Keratinocyte (primary cell): Measurements from ENCODE around the gene TBC1D3B. TPM values are rescaled to one million over a fixed set of nuclear protein-coding genes. Genes with fewer than 3 reads are reported as not detected.

Experiments used
- DNase-seq: peaks from one replicate; pipeline ENCODE4 v3.0.0-alpha.2; 2011; ENCODE audit warnings: low read depth, missing footprints, low spot score
- FAIRE-seq: peaks from 2 replicates; lab custom pipeline; 2011; peaks lifted over from hg19 to GRCh38; lab: Jason Lieb, UNC
- H2AFZ ChIP-seq: 2 replicates; pipeline ENCODE4 v1.6.0; 2012; ENCODE audit warnings: low read length, control low read depth, inconsistent platforms; ENCODE audit not compliant: control insufficient read depth
- H3K27ac ChIP-seq: 2 replicates; pipeline ENCODE4 v1.5.1; 2011; ENCODE audit warnings: low read length; ENCODE audit not compliant: control insufficient read depth, insufficient read depth
- H3K27me3 ChIP-seq: 3 replicates; pipeline ENCODE4 v1.6.0; 2011; ENCODE audit warnings: low read length; ENCODE audit not compliant: control insufficient read depth, insufficient read depth; ENCODE audit errors: extremely low read depth
- H3K36me3 ChIP-seq, 2 experiments: 2 replicates in 1 of 2; 3 replicates in 1 of 2; pipeline ENCODE4 v1.5.1; 2011; ENCODE audit warnings: low read length in 2 of 2, mild to moderate bottlenecking in 1 of 2; ENCODE audit not compliant: control insufficient read depth in 2 of 2, insufficient read depth in 2 of 2; ENCODE audit errors: extremely low read depth in 1 of 2
- H3K4me1 ChIP-seq: 3 replicates; pipeline ENCODE4 v1.5.1; 2011; ENCODE audit warnings: low read length; ENCODE audit not compliant: control insufficient read depth, insufficient read depth; ENCODE audit errors: extremely low read depth
- H3K4me2 ChIP-seq: 3 replicates; pipeline ENCODE4 v1.6.0; 2011; ENCODE audit warnings: low read depth, low read length; ENCODE audit not compliant: control insufficient read depth, insufficient read depth; ENCODE audit errors: extremely low read depth
- H3K4me3 ChIP-seq, 3 experiments: fragments of 200-600 bp in 1 of 3; sonication (generic) in 1 of 3; 2 replicates in 2 of 3; 3 replicates in 1 of 3; pipeline ENCODE4 v1.5.1; 2011 to 2016; ENCODE audit warnings: low read length in 3 of 3, mild to moderate bottlenecking in 3 of 3, control low read depth in 2 of 3, inconsistent platforms in 1 of 3, low read depth in 1 of 3, mixed read lengths in 1 of 3, mixed run types in 1 of 3, moderate library complexity in 1 of 3; ENCODE audit not compliant: control insufficient read depth in 2 of 3, insufficient read depth in 2 of 3; ENCODE audit errors: extremely low read depth in 1 of 3
- H3K79me2 ChIP-seq: 2 replicates; pipeline ENCODE4 v1.6.0; 2012; ENCODE audit warnings: low read length; ENCODE audit not compliant: control insufficient read depth, insufficient read depth
- H3K9ac ChIP-seq: 3 replicates; pipeline ENCODE4 v1.6.0; 2011; ENCODE audit warnings: low read length; ENCODE audit not compliant: control insufficient read depth, insufficient read depth; ENCODE audit errors: extremely low read depth
- H3K9me1 ChIP-seq: 3 replicates; pipeline ENCODE4 v1.6.0; 2011; ENCODE audit warnings: low read length; ENCODE audit not compliant: control insufficient read depth, insufficient read depth; ENCODE audit errors: extremely low read depth
- H3K9me3 ChIP-seq: 2 replicates; pipeline ENCODE4 v1.5.1; 2012; ENCODE audit warnings: low read depth, low read length; ENCODE audit not compliant: control insufficient read depth
- H4K20me1 ChIP-seq: 3 replicates; pipeline ENCODE4 v1.6.0; 2011; ENCODE audit warnings: low read length; ENCODE audit not compliant: control insufficient read depth, insufficient read depth; ENCODE audit errors: extremely low read depth
- EZH2 ChIP-seq: IDR thresholded peaks from one replicate; pipeline ENCODE4 v1.6.1; 2012; ENCODE audit warnings: inconsistent platforms, mild to moderate bottlenecking, low read length, moderate library complexity
- dilution Hi-C: fragments of 300-500 bp; cut with MboI; formaldehyde crosslinking; loops from one replicate; pipeline ENCODE4 v1.7.0; 2020; ENCODE audit warnings: low sequenced_read_pairs; ENCODE audit not compliant: extremely low pct_ligation_motif_present
- polyA plus RNA-seq, 5 experiments: library from polyadenylated mRNA; depleted of rRNA in 3 of 5; stranded (reverse) in 3 of 5; stranded (forward) in 1 of 5; unstranded in 1 of 5; fragments of >200 nt; gene quantifications; 1 replicate in 1 of 5; 2 replicates in 3 of 5; 3 replicates in 1 of 5; pipeline versions ENCODE4 v1.2.1 to v1.2.3, GENCODE V29; 2011 to 2012; ENCODE audit warnings: missing spikeins in 2 of 5, low read depth in 1 of 5, low replicate concordance in 1 of 5
- TF ChIP-seq, protein P1 (sequence below), 3 experiments: IDR thresholded peaks in 1 of 3; conservative IDR thresholded peaks in 1 of 3; optimal IDR thresholded peaks in 1 of 3; 2 replicates in 2 of 3; 3 replicates in 1 of 3; pipeline versions ENCODE3 to v1.5.1; 2011; ENCODE audit warnings: low read length in 3 of 3, mild to moderate bottlenecking in 3 of 3, moderate library complexity in 2 of 3, control low read depth in 1 of 3, inconsistent platforms in 1 of 3; ENCODE audit not compliant: insufficient read depth in 2 of 3; ENCODE audit errors: extremely low read depth in 1 of 3

TBC1D3B gene
- polyA plus RNA-seq, 1 donor (not counting 4 experiments of a cell fraction or from before 2014, with no cell fraction given), result 0.71 TPM

DNA sequence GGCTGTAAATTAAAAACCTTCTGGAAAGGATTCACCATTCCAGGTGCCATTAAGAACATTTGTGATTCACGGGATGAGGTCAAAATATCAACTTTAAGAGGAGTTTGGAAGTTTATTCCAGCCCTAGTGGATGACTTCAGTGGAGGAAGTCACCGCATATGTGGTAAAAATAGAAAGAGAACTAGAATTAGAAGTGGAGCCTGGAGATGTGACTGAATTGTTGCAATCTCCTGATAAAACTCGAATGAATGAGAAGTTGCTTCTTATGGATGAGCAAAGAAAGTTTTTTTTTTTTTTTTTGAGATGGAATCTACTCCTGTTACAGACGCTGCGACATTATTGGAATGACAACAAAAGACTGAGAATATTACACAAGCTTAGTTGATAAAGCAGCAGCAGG, 46.1 kb downstream of the TBC1D3B start:
- TF ChIP-seq, protein P1, sequence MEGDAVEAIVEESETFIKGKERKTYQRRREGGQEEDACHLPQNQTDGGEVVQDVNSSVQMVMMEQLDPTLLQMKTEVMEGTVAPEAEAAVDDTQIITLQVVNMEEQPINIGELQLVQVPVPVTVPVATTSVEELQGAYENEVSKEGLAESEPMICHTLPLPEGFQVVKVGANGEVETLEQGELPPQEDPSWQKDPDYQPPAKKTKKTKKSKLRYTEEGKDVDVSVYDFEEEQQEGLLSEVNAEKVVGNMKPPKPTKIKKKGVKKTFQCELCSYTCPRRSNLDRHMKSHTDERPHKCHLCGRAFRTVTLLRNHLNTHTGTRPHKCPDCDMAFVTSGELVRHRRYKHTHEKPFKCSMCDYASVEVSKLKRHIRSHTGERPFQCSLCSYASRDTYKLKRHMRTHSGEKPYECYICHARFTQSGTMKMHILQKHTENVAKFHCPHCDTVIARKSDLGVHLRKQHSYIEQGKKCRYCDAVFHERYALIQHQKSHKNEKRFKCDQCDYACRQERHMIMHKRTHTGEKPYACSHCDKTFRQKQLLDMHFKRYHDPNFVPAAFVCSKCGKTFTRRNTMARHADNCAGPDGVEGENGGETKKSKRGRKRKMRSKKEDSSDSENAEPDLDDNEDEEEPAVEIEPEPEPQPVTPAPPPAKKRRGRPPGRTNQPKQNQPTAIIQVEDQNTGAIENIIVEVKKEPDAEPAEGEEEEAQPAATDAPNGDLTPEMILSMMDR (optimal IDR thresholded peaks at IDR 0.05 in 1 of 3, IDR thresholded peaks at IDR 0.05 in 1 of 3, conservative IDR thresholded peaks at IDR 0.05 in 1 of 3; ENCODE audit: extremely low read depth in 1 of 3, insufficient read depth in 2 of 3, low read length in 3 of 3), result no peak
- Histone ChIP-seq H3K36me3 (no peaks in the 10 kb centered on the region), H3K27me3 (peaks cover 4% of the 10 kb centered on the region), H3K9ac (no peak overlapping the region), H2AFZ (no peak overlapping the region), H3K4me3 (no peak overlapping the region), H3K4me2 (no peak overlapping the region), H3K4me1 (no peaks in the 10 kb centered on the region), H3K9me3 (no peaks in the 10 kb centered on the region), H4K20me1 (no peaks in the 10 kb centered on the region), H3K79me2 (no peaks in the 10 kb centered on the region), H3K9me1 (no peaks in the 10 kb centered on the region), H3K27ac (no peak overlapping the region)
- dilution Hi-C loops, result loop anchor here (25.0 kb wide), 1 partner anchor 143 kb away; the partner anchor contains the start of genes CCL14 and CCL16
- FAIRE-seq (no peak), DNase-seq (no peak)

DNA sequence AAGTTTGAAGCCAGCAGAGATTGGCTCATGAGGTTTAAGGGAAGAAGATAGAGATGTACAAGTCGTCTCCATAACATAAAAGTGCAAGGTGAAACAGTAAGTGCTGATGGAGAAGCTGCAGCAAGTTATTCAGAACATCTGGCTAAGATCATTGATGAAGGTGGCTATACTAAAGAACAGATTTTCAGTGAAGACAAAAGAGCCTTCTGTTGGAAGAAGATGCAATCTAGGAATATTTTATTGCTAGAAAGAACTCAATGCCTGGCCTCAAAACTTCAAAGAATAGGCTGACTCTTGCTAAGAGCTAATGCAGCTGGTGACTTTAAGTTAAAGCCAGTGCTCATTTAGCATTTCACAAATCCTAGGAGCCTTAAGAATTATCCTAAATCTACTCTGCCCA, 46.8 kb downstream of the TBC1D3B start:
- Histone ChIP-seq H3K4me1 (no peaks in the 10 kb centered on the region), H2AFZ (no peak overlapping the region), H3K36me3 (no peaks in the 10 kb centered on the region), H4K20me1 (no peaks in the 10 kb centered on the region), H3K9me1 (no peaks in the 10 kb centered on the region), H3K79me2 (no peaks in the 10 kb centered on the region), H3K9ac (no peak overlapping the region), H3K4me3 (no peak overlapping the region), H3K4me2 (no peak overlapping the region), H3K27ac (no peak overlapping the region), H3K27me3 (no peaks in the 10 kb centered on the region), H3K9me3 (peaks cover 3% of the 10 kb centered on the region)
- no peak for FAIRE-seq
- TF ChIP-seq EZH2, result no peak
- TF ChIP-seq, protein P1 (optimal IDR thresholded peaks at IDR 0.05 in 1 of 3, IDR thresholded peaks at IDR 0.05 in 1 of 3, conservative IDR thresholded peaks at IDR 0.05 in 1 of 3; ENCODE audit: extremely low read depth in 1 of 3, insufficient read depth in 2 of 3, low read length in 3 of 3), result no peak
- dilution Hi-C loops, result loop anchor here (25.0 kb wide), 1 partner anchor 142 kb away; the partner anchor contains the start of genes CCL14 and CCL16
- DNase-seq, result no peak
